Kidney (tissue), 14 donors: ENCODE data around the gene GAS1. TPM values are rescaled to one million over a fixed set of nuclear protein-coding genes. Genes with fewer than 3 reads are reported as not detected.

Experiments
- DNase-seq, 5 donors: peaks; one replicate each; pipeline ENCODE4 v3.0.0-alpha.2; 2013 to 2020
- FAIRE-seq: peaks from 2 replicates; lab custom pipeline; 2012; peaks lifted over from hg19 to GRCh38; lab: Jason Lieb, UNC
- H3K27ac ChIP-seq, 2 donors: one replicate each; pipeline ENCODE4 v1.7.0; 2013; ENCODE audit warnings: low read depth in 2 of 2, low read length in 2 of 2, inconsistent platforms in 1 of 2
- H3K27me3 ChIP-seq: one replicate; pipeline ENCODE4 v1.7.1; 2013; ENCODE audit warnings: low read length, inconsistent platforms; ENCODE audit not compliant: control insufficient read depth, insufficient read depth
- H3K36me3 ChIP-seq, 3 donors: one replicate each; pipeline versions ENCODE4 v1.7.0 to v1.7.1; 2013; ENCODE audit warnings: low read length in 3 of 3, control low read depth in 1 of 3, inconsistent platforms in 1 of 3; ENCODE audit not compliant: insufficient read depth in 3 of 3, control insufficient read depth in 2 of 3
- H3K4me1 ChIP-seq, 3 donors: one replicate each; pipeline versions ENCODE4 v1.7.0 to v1.7.1; 2013; ENCODE audit warnings: low read length in 3 of 3, inconsistent platforms in 1 of 3, low read depth in 1 of 3; ENCODE audit not compliant: control insufficient read depth in 2 of 3, insufficient read depth in 2 of 3
- H3K4me3 ChIP-seq, 3 donors: one replicate each; pipeline versions ENCODE4 v1.7.0 to v1.8.1; 2013; ENCODE audit warnings: low read length in 3 of 3, control low read depth in 1 of 3, inconsistent platforms in 1 of 3
- H3K9ac ChIP-seq, 3 donors: one replicate each; pipeline versions ENCODE4 v1.7.0 to v1.7.1; 2013; ENCODE audit warnings: low read length in 3 of 3, control low read depth in 1 of 3, inconsistent platforms in 1 of 3
- H3K9me3 ChIP-seq, 3 donors: one replicate each; pipeline versions ENCODE4 v1.7.0 to v1.7.1; 2013; ENCODE audit warnings: low read length in 3 of 3, control low read depth in 1 of 3, inconsistent platforms in 1 of 3; ENCODE audit not compliant: control insufficient read depth in 2 of 3, insufficient read depth in 1 of 3
- intact Hi-C: fragments of 100-400 bp; cut with DNase I; formaldehyde crosslinking; loops from one replicate; pipeline ENCODE4 v1.11.1; 2022
- polyA plus RNA-seq: library from polyadenylated mRNA; stranded (reverse); fragments of 350-450 nt; fragmentation: Illumina TruSeq; extraction: RNeasy Lipid Tissue Mini Kit (QIAGEN cat#74804); gene quantifications from one replicate; pipeline ENCODE4 v1.2.3, GENCODE V29; 2014; ENCODE audit warnings: low read depth, low replicate concordance; ENCODE audit not compliant: insufficient read depth
- total RNA-seq: library from RNA; stranded (reverse); fragmentation: NEBNext Ultra II Directional; extraction: Animal tissue kit (Norgen Biotek cat#: 25700); gene quantifications from one replicate; pipeline ENCODE4 v1.2.1, GENCODE V29; 2021
- TF ChIP-seq, protein P1 (sequence below): IDR thresholded peaks from 3 replicates; pipeline ENCODE4 v1.5.1; 2012; ENCODE audit warnings: mild to moderate bottlenecking, moderate library complexity, borderline replicate concordance; ENCODE audit not compliant: insufficient read depth; ENCODE audit errors: extremely low read depth
- donor health status: control.
- donor health status: control.
- donor health status: control.
- donor health status: control.
- donor health status: control.
- donor health status: DM: yes; HTN: yes; CAD: no.
- donor health status: Normal renal cell carcinoma (clear cell type).

The GAS1 gene
- total and polyA plus RNA-seq, 2 donors from 2014 or later: 5.8 to 8.2 TPM

- DNase-seq (peak in 2 of 5 donors; percentile 16 to 53), FAIRE-seq (no peak)
- Histone ChIP-seq H3K27ac (no peak overlapping the region), H3K4me1 (peaks cover 5 to 13% (median 13%) of the 10 kb centered on the region in 3 donors), H3K27me3 (no peaks in the 10 kb centered on the region), H3K9ac (no peak overlapping the region), H3K9me3 (no peaks in the 10 kb centered on the region), H3K4me3 (no peak overlapping the region), H3K36me3 (no peaks in the 10 kb centered on the region)
- intact Hi-C loops: no loop called here
- TF ChIP-seq, protein P1, sequence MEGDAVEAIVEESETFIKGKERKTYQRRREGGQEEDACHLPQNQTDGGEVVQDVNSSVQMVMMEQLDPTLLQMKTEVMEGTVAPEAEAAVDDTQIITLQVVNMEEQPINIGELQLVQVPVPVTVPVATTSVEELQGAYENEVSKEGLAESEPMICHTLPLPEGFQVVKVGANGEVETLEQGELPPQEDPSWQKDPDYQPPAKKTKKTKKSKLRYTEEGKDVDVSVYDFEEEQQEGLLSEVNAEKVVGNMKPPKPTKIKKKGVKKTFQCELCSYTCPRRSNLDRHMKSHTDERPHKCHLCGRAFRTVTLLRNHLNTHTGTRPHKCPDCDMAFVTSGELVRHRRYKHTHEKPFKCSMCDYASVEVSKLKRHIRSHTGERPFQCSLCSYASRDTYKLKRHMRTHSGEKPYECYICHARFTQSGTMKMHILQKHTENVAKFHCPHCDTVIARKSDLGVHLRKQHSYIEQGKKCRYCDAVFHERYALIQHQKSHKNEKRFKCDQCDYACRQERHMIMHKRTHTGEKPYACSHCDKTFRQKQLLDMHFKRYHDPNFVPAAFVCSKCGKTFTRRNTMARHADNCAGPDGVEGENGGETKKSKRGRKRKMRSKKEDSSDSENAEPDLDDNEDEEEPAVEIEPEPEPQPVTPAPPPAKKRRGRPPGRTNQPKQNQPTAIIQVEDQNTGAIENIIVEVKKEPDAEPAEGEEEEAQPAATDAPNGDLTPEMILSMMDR: no peak
Measured at GRCh38 chr9:86941197-86941596, 6.1 kb downstream of the GAS1 start.

DNA sequence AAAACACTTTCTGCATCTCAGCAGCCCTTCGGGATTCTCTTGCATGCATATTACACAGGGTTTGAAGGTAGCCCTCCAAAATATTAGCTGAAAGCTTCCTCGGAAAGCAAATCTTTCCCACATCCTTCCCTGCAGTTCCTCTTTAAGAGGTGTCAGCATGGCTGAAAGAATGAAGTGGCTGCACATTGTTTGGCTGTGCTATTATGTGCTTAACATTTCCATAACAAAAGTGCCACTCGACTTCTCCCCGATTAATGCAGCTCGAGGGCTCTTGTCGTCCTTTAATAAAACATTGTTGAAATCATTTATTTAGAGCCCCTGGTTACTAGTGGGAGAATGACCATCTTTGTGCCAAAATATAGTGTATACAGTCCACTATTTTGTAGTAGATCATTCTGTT lies 6.5 kb downstream of the GAS1 start:
- Histone ChIP-seq H3K9me3 (no peaks in the 10 kb centered on the region), H3K4me1 (peaks cover 5 to 13% (median 13%) of the 10 kb centered on the region in 3 donors), H3K27ac (no peak overlapping the region), H3K27me3 (no peaks in the 10 kb centered on the region), H3K36me3 (no peaks in the 10 kb centered on the region), H3K9ac (no peak overlapping the region), H3K4me3 (no peak overlapping the region)
- DNase-seq: no peak
- no peak for FAIRE-seq
- intact Hi-C loops: no loop called here
- TF ChIP-seq, protein P1: no peak

DNA sequence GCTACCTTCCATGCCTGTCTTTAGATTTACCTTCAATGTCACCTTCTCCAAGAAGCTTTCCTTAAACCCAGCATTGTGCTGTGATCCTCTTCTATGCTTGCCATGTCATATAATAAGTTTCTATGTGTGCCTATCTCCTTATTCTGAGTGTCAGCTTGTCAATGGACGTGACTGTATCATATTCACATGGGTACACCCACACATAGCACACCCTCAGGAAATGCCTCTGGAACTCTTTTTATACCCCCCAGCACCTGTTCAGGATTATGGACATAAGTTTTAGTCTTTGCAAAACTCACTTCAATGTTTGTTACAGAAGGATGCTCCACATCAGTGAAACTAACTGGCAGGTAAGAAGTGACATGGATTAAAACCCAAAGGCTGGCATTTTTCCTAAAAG lies 7.4 kb downstream of the GAS1 start:
- intact Hi-C loops: no loop called here
- FAIRE-seq: no peak
- Histone ChIP-seq H3K9ac (no peak overlapping the region), H3K4me1 (peaks cover 3 to 13% (median 13%) of the 10 kb centered on the region in 3 donors), H3K4me3 (no peak overlapping the region), H3K36me3 (no peaks in the 10 kb centered on the region), H3K27me3 (no peaks in the 10 kb centered on the region), H3K9me3 (no peaks in the 10 kb centered on the region), H3K27ac (no peak overlapping the region)
- no peak for DNase-seq
- TF ChIP-seq, protein P1: no peak

- TF ChIP-seq, protein P1: no peak
- H3K27ac ChIP-seq: no peak overlapping the region
- no peak overlapping the region for H3K9ac ChIP-seq
- intact Hi-C loops: no loop called here
- FAIRE-seq: no peak
- DNase-seq: no peak
- no peaks in the 10 kb centered on the region for H3K9me3 ChIP-seq
- peaks cover 3 to 13% (median 13%) of the 10 kb centered on the region in 3 donors for H3K4me1 ChIP-seq
- no peak overlapping the region for H3K4me3 ChIP-seq
- no peaks in the 10 kb centered on the region for H3K27me3 ChIP-seq
- no peaks in the 10 kb centered on the region for H3K36me3 ChIP-seq
Measured at GRCh38 chr9:86939321-86939720, 8.0 kb downstream of the GAS1 start.
